Fibroblast of lung (primary cell): Measurements from ENCODE around the gene RGS12. TPM values are rescaled to one million over a fixed set of nuclear protein-coding genes. Genes with fewer than 3 reads are reported as not detected.

Experiments
- DNase-seq, 2 donors: peaks; one replicate each; pipeline versions ENCODE4 v3.0.0 to v3.0.0-alpha.2; 2010; ENCODE audit warnings: low read depth in 2 of 2
- H2AFZ ChIP-seq: 2 replicates; pipeline ENCODE4 v1.5.1; 2012; ENCODE audit warnings: low read length, control low read depth, inconsistent platforms
- H3K27ac ChIP-seq: 2 replicates; pipeline ENCODE4 v1.5.1; 2011; ENCODE audit warnings: low read length, control low read depth; ENCODE audit not compliant: insufficient read depth
- H3K27me3 ChIP-seq: 2 replicates; pipeline ENCODE4 v1.5.1; 2011; ENCODE audit warnings: mild to moderate bottlenecking, low read length; ENCODE audit not compliant: control insufficient read depth, insufficient read depth
- H3K36me3 ChIP-seq: 2 replicates; pipeline ENCODE4 v1.5.1; 2011; ENCODE audit warnings: low read length; ENCODE audit not compliant: control insufficient read depth, insufficient read depth
- H3K4me1 ChIP-seq: 2 replicates; pipeline ENCODE4 v1.5.1; 2011; ENCODE audit warnings: low read length; ENCODE audit not compliant: control insufficient read depth, insufficient read depth; ENCODE audit errors: extremely low read depth
- H3K4me2 ChIP-seq: 2 replicates; pipeline ENCODE4 v1.5.1; 2011; ENCODE audit warnings: low read length, control low read depth; ENCODE audit not compliant: insufficient read depth; ENCODE audit errors: extremely low read depth
- H3K4me3 ChIP-seq, 4 experiments: fragments of 200-600 bp in 1 of 4; sonication (generic) in 1 of 4; replicated peaks in 1 of 4; 2 replicates each; pipeline ENCODE4 v1.5.1; 2011 to 2016; ENCODE audit warnings: low read length in 4 of 4, low read depth in 3 of 4, mild to moderate bottlenecking in 3 of 4, control low read depth in 2 of 4, inconsistent platforms in 1 of 4, mixed read lengths in 1 of 4; ENCODE audit not compliant: insufficient read depth in 1 of 4; ENCODE audit errors: control extremely low read depth in 1 of 4
- H3K79me2 ChIP-seq: 2 replicates; pipeline ENCODE4 v1.5.1; 2012; ENCODE audit warnings: mild to moderate bottlenecking, low read length, inconsistent platforms; ENCODE audit not compliant: control insufficient read depth, insufficient read depth
- H3K9ac ChIP-seq: 2 replicates; pipeline ENCODE4 v1.5.1; 2011; ENCODE audit warnings: mild to moderate bottlenecking, low read length, control low read depth; ENCODE audit not compliant: insufficient read depth
- H3K9me3 ChIP-seq: 2 replicates; pipeline ENCODE4 v1.5.1; 2012; ENCODE audit warnings: low read depth, low read length; ENCODE audit not compliant: control insufficient read depth, insufficient read depth
- H4K20me1 ChIP-seq: 2 replicates; pipeline ENCODE4 v1.5.1; 2011; ENCODE audit warnings: low read length; ENCODE audit not compliant: control insufficient read depth, insufficient read depth; ENCODE audit errors: extremely low read depth
- EZH2 ChIP-seq: IDR thresholded peaks from 2 replicates; pipeline ENCODE4 v1.5.1; 2012; ENCODE audit warnings: low read length, control low read depth, mild to moderate bottlenecking; ENCODE audit errors: missing control alignments
- polyA plus RNA-seq, 2 donors: library from polyadenylated mRNA; depleted of rRNA in 1 of 2; stranded (reverse) in 1 of 2; unstranded in 1 of 2; fragments of >200 nt; gene quantifications; 2 replicates each; pipeline ENCODE4 v1.2.1, GENCODE V29; 2011 to 2012; ENCODE audit warnings: missing spikeins in 1 of 2
- total RNA-seq: library from RNA; depleted of rRNA; stranded (reverse); fragments of >200 nt; gene quantifications from 2 replicates; pipeline ENCODE4 v1.2.1, GENCODE V29; 2014
- TF ChIP-seq, protein P1 (sequence below), 2 donors: IDR thresholded peaks in 1 of 2; conservative IDR thresholded peaks in 1 of 2; 1 replicate in 1 of 2; 2 replicates in 1 of 2; pipeline ENCODE4 v1.5.1; 2011 to 2012; ENCODE audit warnings: low read length in 2 of 2, control low read depth in 1 of 2, inconsistent platforms in 1 of 2, low read depth in 1 of 2, mild to moderate bottlenecking in 1 of 2

Gene RGS12
- total and polyA plus RNA-seq, 2 donors (not counting 1 experiment from before 2014, with no cell fraction given) = 5.1 to 21.1 TPM

DNA sequence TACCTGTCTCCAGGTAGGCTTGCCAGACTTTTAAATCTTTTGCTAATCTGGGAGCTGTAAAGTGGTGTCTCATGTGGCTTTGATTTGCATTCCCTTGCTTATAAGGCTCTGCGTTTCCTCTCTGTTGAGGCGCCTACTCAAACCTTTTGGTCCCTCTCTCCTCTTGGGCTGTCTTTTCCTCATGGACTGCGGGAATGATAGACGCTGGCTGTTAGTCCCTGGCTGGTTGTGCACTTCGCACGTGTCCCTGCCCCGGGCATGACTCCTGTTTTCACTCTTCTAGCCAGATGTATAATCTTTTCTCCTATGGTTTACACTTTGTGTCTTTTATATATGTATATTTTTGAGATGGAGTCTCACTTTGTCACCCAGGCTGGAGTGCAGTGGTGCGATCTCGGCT, 39.7 kb downstream of the RGS12 start:
- H3K4me2 ChIP-seq = no peak overlapping the region
- no peak overlapping the region for H2AFZ ChIP-seq
- no peaks in the 10 kb centered on the region for H3K36me3 ChIP-seq
- no peaks in the 10 kb centered on the region for H4K20me1 ChIP-seq
- no peak overlapping the region for H3K27ac ChIP-seq
- no peaks in the 10 kb centered on the region for H3K4me1 ChIP-seq
- TF ChIP-seq, protein P1, sequence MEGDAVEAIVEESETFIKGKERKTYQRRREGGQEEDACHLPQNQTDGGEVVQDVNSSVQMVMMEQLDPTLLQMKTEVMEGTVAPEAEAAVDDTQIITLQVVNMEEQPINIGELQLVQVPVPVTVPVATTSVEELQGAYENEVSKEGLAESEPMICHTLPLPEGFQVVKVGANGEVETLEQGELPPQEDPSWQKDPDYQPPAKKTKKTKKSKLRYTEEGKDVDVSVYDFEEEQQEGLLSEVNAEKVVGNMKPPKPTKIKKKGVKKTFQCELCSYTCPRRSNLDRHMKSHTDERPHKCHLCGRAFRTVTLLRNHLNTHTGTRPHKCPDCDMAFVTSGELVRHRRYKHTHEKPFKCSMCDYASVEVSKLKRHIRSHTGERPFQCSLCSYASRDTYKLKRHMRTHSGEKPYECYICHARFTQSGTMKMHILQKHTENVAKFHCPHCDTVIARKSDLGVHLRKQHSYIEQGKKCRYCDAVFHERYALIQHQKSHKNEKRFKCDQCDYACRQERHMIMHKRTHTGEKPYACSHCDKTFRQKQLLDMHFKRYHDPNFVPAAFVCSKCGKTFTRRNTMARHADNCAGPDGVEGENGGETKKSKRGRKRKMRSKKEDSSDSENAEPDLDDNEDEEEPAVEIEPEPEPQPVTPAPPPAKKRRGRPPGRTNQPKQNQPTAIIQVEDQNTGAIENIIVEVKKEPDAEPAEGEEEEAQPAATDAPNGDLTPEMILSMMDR (conservative IDR thresholded peaks at IDR 0.05 in 1 of 2, IDR thresholded peaks at IDR 0.05 in 1 of 2; ENCODE audit: low read depth in 1 of 2, low read length in 2 of 2) = no peak
- TF ChIP-seq EZH2 = no peak
- H3K9ac ChIP-seq = no peak overlapping the region
- DNase-seq = no peak
- H3K9me3 ChIP-seq = no peaks in the 10 kb centered on the region
- no peaks in the 10 kb centered on the region for H3K27me3 ChIP-seq
- peaks cover 3% of the 10 kb centered on the region for H3K79me2 ChIP-seq
- H3K4me3 ChIP-seq = no peak overlapping the region

DNA sequence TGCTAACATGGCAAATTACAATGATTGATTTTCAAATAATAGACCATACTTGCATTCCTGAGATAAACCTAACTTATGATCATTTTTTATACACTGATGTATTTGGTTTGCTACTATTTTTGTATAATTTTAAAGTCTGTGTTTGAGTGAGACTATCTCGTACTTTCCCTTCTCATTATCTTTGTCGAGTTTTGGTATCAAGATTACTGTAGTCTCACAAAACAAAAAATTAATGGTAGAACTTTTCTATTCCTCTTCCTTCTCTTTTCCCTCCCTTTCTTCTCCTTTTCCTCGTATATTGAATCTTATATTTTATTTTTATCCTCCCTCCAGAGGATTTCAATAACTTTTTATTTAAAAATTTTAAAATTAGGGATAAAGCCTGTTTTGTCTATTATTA, 41.5 kb downstream of the RGS12 start:
- Histone ChIP-seq H3K4me2 (no peak overlapping the region), H3K9ac (no peak overlapping the region), H3K79me2 (peaks cover 3% of the 10 kb centered on the region), H3K4me3 (no peak overlapping the region), H3K4me1 (no peaks in the 10 kb centered on the region), H3K27ac (no peak overlapping the region), H3K9me3 (no peaks in the 10 kb centered on the region), H4K20me1 (no peaks in the 10 kb centered on the region), H3K27me3 (no peaks in the 10 kb centered on the region), H2AFZ (no peak overlapping the region), H3K36me3 (no peaks in the 10 kb centered on the region)
- TF ChIP-seq, protein P1 (conservative IDR thresholded peaks at IDR 0.05 in 1 of 2, IDR thresholded peaks at IDR 0.05 in 1 of 2; ENCODE audit: low read depth in 1 of 2, low read length in 2 of 2) = no peak
- no peak for TF ChIP-seq EZH2
- DNase-seq = no peak

DNA sequence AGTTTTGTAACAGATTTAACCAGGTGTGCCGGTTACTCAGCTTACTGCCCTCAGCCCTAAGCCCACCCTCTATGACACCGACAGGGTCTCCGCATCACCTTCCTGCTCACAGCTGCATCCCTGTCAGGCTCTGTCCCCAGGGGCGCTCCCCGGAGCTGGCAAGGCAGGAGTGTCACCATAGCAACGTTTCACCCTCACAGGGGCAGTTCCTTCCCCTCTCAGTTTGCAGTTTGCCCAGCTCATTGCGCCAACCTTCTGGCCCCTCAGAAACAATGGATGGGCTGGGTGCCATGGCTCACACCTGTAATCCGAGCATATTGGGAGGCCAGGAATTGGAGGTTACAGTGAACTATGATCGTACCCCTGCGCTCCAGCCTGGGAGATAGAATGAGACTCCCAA, 42.6 kb downstream of the RGS12 start:
- Histone ChIP-seq H3K27ac (no peak overlapping the region), H3K27me3 (no peaks in the 10 kb centered on the region), H3K79me2 (peaks cover 3% of the 10 kb centered on the region), H3K4me3 (no peak overlapping the region), H3K9ac (no peak overlapping the region), H3K4me2 (no peak overlapping the region), H2AFZ (no peak overlapping the region), H4K20me1 (no peaks in the 10 kb centered on the region), H3K36me3 (no peaks in the 10 kb centered on the region), H3K4me1 (no peaks in the 10 kb centered on the region), H3K9me3 (no peaks in the 10 kb centered on the region)
- TF ChIP-seq, protein P1 (conservative IDR thresholded peaks at IDR 0.05 in 1 of 2, IDR thresholded peaks at IDR 0.05 in 1 of 2; ENCODE audit: low read depth in 1 of 2, low read length in 2 of 2) = no peak
- no peak for TF ChIP-seq EZH2
- no peak for DNase-seq
